DMS 273 treated with DMSO at 0.1 percent for 48 hours (cell line): ENCODE data around the gene TIMM29.
"Not testable (repeated sequence)": the region's sequence is repeated elsewhere in the genome, so short reads cannot be mapped to it uniquely, and the experiment has no call there.

Experiments used
- DNase-seq: peaks from one replicate; lab custom pipeline; 2025; lab: John Stamatoyannopoulos, UW

The TIMM29 gene

DNA sequence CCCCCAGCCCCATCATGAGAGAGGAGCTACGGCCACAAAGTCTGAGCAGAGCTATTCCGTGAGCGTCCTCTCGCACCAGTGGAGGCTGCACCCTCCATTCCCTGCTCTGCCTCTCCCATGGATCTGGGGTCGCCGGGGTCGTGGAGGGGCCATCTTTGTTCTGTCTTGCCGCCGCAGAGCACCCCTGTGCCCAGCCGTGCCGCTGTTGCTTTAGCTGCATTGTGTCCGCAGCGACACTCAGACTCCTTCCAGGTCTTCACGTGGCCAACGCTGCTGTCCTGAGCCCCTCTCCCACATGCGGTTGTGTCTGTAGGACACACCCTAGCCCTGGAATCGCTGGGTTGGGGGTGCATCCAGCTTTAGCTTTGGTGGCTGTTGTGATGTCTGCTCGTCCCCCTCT lies 16.0 kb upstream of the TIMM29 start:
- no peak for DNase-seq

DNA sequence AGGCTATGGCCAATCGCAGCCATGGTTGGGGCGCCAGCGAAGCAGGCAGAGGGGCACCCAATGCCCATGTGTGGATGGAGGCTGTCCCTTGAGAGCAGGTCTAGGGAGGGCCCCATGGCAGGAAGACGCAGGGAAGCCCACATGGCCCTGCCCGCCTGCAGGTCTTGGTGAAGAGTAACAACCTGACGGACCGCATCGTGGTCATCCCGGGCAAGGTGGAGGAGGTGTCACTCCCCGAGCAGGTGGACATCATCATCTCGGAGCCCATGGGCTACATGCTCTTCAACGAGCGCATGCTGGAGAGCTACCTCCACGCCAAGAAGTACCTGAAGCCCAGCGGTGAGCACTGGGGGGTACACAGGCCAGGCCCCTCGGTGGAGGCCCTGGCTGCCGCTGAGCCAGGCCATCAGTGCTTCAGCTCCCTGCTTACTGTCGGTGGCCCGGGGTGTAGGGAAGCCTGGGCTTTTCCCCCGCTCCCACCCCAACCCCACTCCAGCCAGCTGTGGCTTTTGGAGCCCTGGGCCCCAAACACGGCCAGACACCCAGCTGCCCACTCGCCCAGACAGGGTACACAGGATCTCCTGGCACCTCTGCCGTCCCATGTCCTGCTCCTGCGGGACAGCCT lies 14.8 kb upstream of the TIMM29 start:
- DNase-seq, result no peak

DNA sequence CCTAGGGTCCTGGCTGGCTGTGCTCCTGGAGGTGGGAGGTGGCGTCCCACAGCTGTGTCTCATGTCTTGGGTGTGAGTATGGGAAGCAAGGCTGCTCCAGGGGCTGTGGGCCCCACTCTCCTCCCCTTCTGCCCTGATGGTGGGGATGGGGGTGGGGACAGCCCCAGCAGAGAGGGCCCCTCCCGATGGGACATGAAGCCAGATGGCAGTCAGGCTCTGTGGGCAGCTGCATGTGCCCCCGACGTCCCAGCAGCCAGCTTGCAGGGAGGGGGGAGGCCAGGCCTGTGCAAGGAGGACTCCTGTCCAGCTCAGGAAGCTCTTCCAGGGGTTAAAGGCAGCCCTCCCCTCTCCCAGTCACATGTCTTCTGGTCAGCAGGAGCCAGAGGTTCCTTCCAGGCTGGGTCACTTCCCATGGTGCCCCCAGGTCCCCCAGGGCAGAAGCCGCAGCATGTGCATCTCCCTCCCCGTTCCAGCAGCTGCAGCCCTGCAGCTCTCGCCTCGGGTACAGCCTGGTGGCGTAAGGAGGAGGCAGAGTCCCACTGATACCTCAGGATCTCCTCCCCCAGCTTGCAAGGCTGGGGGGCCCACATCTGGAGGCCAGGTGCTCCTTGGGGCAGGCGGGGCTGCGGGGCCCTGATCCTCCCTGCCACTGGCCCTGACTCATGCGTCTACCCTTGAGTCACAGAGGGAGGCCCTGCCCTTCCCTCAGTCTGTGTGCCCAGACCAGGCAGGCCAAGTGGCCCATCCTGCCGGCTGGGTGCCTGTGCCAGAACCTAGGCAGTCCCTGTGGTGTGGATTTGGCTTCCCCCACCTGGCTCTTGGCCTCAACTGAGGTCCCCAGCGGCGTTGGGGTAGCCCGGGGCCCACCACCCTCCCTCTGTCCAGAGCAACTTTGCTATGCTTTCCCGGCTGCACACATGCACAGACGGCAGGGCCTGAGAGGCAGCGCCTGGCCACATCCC lies 13.2 kb upstream of the TIMM29 start:
- DNase-seq, result peak; percentile 78

DNA sequence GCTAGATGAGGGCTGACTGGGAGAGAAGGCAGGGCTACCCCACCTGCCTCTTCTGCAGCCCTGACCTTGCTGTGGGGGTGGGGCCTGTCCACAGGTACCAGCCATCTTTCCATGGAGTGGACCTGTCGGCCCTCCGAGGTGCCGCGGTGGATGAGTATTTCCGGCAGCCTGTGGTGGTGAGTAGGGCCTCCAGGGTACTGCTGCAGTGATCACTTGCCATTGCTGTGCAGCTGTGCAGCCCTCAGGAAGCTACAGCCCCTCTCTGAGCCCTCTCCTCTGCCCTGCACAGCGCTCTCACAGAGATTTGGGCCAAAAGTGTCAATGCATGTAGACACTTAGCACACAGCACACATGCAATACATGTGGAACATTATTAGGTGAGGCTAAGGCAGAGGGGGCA lies 12.0 kb upstream of the TIMM29 start:
- DNase-seq, result no peak

DNA sequence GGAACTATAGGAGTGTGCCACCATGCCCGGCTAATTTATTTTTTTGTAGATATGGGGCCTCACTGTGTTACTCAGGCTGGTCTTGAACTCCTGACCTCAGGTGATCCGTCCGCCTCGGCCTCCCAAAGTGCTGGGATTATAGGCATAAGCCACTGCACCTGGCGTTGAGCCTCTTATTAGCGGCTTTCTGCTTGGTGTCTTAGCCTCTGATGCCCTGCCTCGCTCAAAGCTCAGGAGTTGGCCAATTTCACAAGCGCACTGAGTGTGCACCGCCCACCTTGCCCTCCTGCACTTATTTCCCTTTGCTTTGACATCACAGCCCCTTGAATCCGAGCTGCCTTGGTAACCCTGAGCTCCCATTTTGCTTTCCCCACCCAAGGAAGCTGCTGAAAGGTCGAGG lies 10.3 kb upstream of the TIMM29 start:
- DNase-seq, result no peak

DNA sequence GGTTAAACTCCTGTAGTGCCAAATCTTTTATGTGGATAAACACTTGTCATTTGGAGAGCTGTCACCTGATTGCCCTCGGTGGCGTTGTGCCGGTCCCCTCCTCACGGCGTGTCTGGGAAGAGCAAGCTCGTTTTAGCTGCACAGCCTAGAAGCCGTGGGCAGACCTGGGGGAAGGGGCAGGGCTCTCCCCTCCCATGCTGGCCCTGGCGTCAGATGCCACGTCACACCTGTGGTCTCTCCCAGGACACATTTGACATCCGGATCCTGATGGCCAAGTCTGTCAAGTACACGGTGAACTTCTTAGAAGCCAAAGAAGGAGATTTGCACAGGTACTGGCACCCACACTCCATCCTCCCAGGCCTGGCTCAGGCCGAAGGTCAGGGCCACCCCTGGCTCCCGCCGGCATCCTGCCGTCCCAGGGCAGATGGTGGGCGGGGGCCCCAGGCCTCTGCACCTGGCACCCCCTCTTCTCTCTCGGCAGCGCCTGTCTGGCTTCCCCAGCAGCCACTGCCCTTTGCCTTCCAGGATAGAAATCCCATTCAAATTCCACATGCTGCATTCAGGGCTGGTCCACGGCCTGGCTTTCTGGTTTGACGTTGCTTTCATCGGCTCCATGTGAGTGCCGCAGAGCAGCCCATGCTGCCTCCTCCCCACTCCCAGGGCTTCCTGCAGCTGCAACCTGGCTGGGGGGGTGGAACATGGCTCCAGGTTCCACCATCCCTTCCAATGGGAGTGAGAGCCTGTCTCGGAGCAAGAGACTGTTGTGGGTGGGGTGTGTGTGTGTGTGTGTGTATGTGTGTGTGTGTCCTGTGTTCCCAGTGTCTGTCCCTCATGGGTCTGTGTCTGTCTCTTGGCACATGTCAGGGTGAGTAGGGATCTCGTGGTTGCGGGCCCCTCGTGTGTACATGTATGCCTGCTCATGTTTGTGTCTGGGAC lies 9.0 kb upstream of the TIMM29 start:
- DNase-seq, result no peak

DNA sequence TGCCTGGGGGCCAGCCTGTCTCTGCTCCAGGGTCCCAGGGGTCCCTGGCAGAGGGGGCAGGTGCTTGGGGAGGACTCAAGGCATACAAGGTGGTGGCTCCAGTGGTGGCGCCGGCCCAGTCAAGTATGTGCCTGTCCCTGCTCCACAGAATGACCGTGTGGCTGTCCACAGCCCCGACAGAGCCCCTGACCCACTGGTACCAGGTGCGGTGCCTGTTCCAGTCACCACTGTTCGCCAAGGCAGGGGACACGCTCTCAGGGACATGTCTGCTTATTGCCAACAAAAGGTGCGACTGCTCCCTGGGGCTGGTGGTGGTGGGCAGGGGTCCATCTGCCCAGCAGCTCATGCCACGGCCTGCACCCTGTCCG lies 8.3 kb upstream of the TIMM29 start:
- no peak for DNase-seq

DNA sequence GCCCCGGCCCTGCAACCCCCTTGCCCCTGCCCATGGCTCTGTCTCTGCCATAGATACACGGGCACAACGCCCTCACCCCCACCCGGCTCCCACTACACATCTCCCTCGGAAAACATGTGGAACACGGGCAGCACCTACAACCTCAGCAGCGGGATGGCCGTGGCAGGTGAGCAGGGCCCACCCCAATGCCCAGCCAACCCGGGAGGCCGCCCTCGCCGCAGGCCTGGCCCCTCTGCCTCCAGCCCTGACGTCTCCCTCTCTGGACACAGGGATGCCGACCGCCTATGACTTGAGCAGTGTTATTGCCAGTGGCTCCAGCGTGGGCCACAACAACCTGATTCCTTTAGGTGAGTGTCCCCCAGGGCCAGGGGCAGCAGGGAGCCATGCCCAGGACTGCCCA lies 7.8 kb upstream of the TIMM29 start:
- no peak for DNase-seq

DNA sequence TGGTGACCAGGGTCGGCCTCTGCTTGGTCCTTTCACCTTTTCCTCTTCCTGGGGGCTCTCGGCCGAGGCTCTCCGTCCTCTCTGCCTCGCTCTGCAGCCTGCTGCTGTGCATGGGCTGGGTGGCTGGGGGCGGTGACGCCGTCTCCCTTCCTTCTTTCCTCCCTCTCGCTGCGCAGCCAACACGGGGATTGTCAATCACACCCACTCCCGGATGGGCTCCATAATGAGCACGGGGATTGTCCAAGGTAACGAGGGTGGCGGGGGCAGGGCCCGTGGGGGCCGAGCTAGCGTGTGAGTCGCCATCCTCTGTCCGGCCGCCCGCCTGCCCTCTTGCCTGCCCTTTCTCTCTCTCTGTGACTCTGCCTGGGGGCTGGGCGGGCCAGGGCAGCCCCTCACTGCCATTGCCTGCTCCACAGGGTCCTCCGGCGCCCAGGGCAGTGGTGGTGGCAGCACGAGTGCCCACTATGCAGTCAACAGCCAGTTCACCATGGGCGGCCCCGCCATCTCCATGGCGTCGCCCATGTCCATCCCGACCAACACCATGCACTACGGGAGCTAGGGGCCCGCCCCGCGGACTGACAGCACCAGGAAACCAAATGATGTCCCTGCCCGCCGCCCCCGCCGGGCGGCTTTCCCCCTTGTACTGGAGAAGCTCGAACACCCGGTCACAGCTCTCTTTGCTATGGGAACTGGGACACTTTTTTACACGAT lies 7.3 kb upstream of the TIMM29 start:
- no peak for DNase-seq

DNA sequence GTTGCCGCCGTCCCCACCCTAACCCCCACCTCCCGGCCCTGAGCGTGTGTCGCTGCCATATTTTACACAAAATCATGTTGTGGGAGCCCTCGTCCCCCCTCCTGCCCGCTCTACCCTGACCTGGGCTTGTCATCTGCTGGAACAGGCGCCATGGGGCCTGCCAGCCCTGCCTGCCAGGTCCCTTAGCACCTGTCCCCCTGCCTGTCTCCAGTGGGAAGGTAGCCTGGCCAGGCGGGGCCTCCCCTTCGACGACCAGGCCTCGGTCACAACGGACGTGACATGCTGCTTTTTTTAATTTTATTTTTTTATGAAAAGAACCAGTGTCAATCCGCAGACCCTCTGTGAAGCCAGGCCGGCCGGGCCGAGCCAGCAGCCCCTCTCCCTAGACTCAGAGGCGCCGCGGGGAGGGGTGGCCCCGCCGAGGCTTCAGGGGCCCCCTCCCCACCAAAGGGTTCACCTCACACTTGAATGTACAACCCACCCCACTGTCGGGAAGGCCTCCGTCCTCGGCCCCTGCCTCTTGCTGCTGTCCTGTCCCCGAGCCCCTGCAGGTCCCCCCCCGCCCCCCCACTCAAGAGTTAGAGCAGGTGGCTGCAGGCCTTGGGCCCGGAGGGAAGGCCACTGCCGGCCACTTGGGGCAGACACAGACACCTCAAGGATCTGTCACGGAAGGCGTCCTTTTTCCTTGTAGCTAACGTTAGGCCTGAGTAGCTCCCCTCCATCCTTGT lies 6.5 kb upstream of the TIMM29 start:
- DNase-seq, result no peak

DNA sequence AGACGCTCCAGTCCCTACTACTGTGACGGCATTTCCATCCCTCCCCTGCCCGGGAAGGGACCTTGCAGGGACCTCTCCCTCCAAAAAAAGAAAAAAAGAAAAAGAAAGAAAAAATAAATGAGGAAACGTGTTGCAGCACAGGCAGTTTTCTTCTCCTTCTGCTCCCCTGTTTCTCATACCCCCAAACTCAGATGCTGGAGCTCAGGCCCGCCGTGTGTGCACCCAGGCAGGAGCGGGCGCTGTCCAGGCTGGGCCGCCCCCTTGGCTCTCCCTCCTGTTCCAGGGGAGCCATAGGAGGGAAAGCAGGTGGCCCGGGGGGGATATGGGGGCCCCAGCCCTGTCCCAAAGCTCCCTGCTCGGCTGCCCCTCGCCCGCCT lies 6.0 kb upstream of the TIMM29 start:
- no peak for DNase-seq

DNA sequence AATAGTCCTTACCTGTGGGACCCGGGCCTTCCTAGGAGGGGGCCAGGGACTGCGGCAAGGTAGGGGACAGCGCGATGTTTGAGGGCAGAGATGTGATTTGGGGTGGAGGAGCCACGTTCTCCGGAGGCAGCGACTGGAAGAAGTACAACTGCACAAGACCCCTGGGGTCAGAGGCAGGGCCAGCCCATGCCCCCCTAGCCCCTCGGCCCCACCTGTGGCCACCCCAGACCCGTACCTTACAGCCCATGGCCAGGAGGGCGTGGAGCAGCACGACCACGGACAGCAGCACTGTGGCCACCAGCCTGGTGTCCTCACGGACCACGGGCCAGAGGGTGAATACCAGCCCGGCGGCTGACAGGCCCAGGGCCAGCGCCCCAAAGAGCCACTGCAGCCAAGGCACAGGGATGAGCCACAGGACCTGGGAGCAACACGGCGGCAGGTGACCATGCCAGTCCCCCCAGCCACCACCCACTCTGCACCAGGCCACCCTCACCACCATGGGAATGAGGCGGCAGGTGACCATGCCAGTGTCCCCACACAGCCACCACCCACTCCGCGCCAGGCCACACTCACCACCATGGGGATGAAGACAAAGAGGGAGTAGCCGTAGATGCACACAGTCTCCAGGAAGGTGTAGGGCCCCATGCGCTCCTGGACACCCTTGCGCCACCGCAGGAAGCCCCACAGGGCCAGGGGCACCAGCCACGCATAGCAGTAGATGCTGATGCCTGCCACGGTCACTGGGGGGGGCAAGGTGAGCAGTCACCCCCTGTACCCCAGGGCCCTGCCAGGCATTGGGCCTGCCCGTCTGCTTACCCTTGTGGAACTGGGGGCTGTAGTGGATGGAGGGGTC lies 5.1 kb upstream of the TIMM29 start:
- DNase-seq, result no peak

DNA sequence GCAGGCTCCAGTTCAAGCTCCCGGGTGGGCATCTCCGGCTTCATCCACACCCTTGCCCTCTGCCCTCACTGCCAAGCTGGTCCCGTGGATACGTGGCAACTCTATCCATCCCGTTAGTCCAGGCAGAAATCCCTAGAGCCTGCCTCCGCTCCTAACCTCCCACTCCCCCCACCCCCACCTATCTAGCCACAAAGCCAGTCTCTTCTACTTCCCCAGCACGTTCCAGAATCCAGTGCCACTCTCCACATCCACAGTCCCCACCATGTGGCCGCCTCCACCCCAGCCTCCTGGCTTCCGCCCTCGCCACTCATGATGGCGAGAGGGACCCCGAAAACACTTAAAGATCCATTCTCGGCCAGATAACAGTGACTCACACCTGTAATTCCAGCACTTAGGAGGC lies 4.0 kb upstream of the TIMM29 start:
- no peak for DNase-seq

DNA sequence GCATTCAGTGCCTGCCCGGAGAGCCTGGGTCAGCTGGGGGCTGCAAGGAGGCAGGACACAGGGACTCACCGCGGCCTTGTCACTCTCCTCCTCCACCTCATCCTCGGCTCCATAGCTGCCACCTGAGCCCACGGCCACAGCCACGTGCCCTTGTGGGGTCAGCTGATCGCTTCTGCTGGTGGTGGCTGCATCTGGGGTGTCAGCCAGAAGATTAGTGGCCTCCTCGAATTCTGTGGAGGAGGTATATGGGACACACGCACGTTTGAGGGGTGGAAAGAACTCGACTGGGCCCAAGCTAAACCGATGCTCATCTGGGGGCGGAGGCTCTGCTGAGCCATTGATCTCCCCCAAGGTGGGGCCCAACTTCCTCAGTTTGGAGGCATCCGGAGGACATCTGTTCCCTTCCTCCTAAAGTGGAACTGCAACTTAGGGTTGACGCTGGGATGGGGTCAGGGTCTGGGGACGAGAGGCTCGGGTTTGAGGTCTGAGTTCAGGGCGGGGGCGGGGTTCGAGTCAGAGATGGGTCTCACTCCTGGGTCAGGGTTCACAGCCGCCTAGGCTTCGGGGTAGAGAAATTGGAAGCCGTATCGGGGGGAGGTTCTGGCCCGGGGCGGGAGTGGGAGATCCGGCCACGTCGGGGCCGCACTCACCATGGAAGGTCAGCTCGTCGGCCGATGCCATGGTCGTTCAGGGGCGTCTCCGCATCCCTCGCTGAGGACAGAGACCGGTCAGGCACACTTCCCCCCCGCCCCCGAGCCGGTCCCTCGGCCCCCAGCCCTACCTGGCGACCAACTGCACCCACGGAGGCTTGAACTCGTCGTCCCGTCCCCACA lies 665 bp upstream of the TIMM29 start:
- no peak for DNase-seq

DNA sequence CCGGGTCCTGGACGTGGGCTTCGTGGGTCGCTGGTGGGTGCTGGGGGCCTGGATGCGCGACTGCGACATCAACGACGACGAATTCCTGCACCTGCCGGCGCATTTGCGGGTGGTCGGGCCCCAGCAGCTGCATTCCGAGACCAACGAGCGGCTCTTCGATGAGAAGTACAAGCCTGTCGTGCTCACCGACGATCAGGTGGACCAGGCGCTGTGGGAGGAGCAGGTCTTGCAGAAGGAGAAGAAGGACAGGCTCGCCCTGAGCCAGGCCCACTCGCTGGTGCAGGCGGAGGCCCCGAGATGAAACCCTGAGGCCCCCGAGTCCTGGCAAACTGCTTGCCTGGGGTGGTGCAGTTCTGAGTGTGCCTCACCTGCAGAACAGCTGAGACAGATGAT lies 787 bp downstream of the TIMM29 start:
- DNase-seq, result no peak

DNA sequence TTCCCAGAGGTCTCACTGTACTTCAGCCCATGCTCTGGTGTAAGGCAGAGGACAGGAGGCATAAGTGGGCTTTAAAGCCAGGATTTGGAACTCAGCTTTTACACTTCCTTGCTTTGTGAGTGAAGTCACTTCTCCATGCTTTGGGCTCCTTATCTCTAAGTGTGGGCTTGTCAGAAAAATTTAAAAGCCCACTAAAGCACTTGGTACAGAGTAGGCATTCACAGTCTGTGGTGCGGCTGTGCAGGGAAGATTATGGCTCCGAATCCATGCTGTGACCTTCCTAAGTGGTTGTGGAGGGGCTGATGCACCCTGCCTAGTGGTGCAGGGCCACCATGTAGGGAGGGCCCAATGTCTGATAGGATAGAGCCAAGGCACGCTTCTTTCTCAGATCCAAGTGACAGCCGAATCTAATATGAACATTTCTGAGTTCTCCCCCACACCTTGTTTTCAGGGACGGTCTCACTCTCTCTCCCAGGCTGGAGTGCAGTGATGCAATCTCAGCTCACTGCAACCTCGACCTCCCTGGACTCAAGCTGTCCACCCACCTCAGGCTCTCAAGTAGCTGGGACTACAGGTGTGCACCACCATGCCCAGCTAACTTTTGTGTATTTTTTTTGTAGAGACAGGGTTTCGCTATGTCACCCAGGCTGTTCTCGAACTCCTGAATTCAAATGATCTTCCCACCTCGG lies 6.9 kb downstream of the TIMM29 start:
- DNase-seq, result no peak

DNA sequence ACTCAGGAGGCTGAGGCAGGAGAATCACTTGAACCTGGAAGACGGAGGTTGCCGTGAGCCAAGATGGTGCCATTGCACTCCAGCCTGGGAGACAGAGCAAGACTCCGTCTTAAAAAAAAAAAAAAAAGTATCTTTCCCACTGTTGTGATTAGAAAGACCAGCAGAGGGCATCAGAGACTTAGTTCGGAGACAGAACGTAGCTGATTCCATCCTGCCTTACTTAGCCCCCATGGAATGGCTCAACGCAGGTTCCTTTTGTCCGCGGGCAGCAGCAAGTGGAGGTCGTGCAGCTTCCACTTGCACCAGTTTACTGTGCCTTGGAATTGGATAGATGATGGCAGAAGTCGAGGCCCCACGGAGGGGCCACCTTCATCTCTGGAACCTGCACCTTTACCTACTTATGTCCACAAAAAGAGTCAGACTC lies 8.1 kb downstream of the TIMM29 start:
- DNase-seq, result peak; percentile 26

DNA sequence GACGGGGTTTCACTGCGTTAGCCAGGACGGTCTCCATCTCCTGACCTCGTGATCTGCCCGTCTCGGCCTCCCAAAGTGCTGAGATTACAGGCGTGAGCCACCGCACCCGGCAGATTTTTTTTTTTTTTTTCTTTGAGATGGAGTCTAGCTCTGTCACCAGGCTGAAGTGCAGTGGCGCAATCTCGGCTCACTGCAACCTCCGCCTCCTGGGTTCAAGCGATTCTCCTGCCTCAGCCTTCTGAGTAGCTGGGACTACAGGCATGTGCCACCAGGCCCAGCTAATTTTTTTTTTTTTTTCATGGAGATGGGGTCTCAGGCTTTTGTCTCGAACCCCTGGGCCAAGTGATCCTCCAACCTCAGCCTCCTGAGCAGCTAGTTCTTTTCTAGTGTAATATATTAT lies 13.0 kb downstream of the TIMM29 start:
- DNase-seq, result not testable (repeated sequence)

DNA sequence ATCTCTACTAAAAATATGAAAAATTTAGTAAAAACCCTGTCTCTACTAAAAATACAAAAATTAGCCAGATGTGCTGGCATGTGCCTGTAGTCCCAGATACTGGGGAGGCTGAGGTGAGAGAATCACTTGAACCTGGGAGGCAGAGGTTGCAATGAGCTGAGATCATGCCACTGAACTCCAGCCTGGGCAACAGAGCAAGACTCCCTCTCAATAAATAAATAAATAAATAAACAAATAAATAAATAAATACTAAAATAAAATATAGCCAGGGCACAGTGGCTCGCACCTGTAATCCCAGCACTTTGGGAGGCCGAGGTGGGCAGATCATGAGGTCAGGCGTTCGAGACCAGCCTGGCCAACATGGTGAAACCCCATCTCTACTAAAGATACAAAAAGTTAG lies 14.8 kb downstream of the TIMM29 start:
- DNase-seq, result not testable (repeated sequence)
